H1 (cell line): ENCODE data around the gene BNIP2. TPM values are rescaled to one million over a fixed set of nuclear protein-coding genes. Genes with fewer than 3 reads are reported as not detected.

ENCODE experiments used
- CTCF ChIA-PET: fragments of 300-600 bp; sonication (Branson Sonifier 250); formaldehyde crosslinking; loops from one replicate; lab custom pipeline; 2021; ENCODE audit not compliant: partially characterized antibody; lab: Charles Lee
- POLR2A ChIA-PET: fragments of 300-600 bp; sonication (Branson Sonifier 250); formaldehyde crosslinking; loops from one replicate; lab custom pipeline; 2021; ENCODE audit warnings: inconsistent platforms; ENCODE audit not compliant: partially characterized antibody; lab: Charles Lee
- DNase-seq, 2 experiments: peaks; one replicate each; pipeline versions ENCODE4 v3.0.0 to v3.0.0-alpha.2; 2010 to 2022; ENCODE audit warnings: low spot score in 2 of 2, low read depth in 1 of 2, mixed read lengths in 1 of 2
- FAIRE-seq: peaks from 2 replicates; lab custom pipeline; 2011; peaks lifted over from hg19 to GRCh38; lab: Jason Lieb, UNC
- H2AFZ ChIP-seq: 2 replicates; pipeline ENCODE4 v1.8.1; 2012; ENCODE audit warnings: low read length, inconsistent platforms
- H2AK5ac ChIP-seq: 2 replicates; pipeline ENCODE4 v1.6.1; 2013; ENCODE audit warnings: low read depth, low read length
- H2BK120ac ChIP-seq: replicated peaks from 2 replicates; pipeline ENCODE3; 2013; ENCODE audit warnings: low read depth, low read length, inconsistent platforms
- H2BK12ac ChIP-seq: 2 replicates; pipeline ENCODE4 v1.6.1; 2013; ENCODE audit warnings: low read depth, low read length
- H2BK15ac ChIP-seq: 2 replicates; pipeline ENCODE4 v1.6.1; 2013; ENCODE audit warnings: low read length
- H2BK20ac ChIP-seq: 2 replicates; pipeline ENCODE4 v1.6.1; 2013; ENCODE audit warnings: low read length
- H2BK5ac ChIP-seq: 2 replicates; pipeline ENCODE4 v1.6.1; 2013; ENCODE audit warnings: low read depth, low read length
- H3K14ac ChIP-seq: 2 replicates; pipeline ENCODE4 v1.6.1; 2013; ENCODE audit warnings: inconsistent platforms; ENCODE audit not compliant: insufficient read length
- H3K18ac ChIP-seq: 2 replicates; pipeline ENCODE4 v1.6.1; 2013; ENCODE audit warnings: low read length; ENCODE audit errors: extremely low read depth
- H3K23ac ChIP-seq: 2 replicates; pipeline ENCODE4 v1.6.1; 2013; ENCODE audit warnings: inconsistent platforms; ENCODE audit not compliant: insufficient read length
- H3K23me2 ChIP-seq: 2 replicates; pipeline ENCODE4 v1.6.1; 2013; ENCODE audit warnings: low read depth, low read length
- H3K27ac ChIP-seq: 2 replicates; pipeline ENCODE4 v1.6.1; 2011; ENCODE audit warnings: low read depth, low read length, inconsistent platforms
- H3K27me3 ChIP-seq, 4 experiments: replicated peaks in 1 of 4; 1 replicate in 1 of 4; 2 replicates in 3 of 4; pipeline versions ENCODE4 v1.6.1 to v1.8.1; 2011 to 2013; ENCODE audit warnings: low read length in 3 of 4, mild to moderate bottlenecking in 3 of 4, inconsistent platforms in 2 of 4, mixed read lengths in 2 of 4, moderate library complexity in 1 of 4; ENCODE audit not compliant: control insufficient read depth in 3 of 4, insufficient read depth in 3 of 4; ENCODE audit errors: extremely low read depth in 1 of 4
- H3K36me3 ChIP-seq, 4 experiments: 2 replicates each; pipeline versions ENCODE4 v1.6.1 to v1.8.1; 2011 to 2013; ENCODE audit warnings: mild to moderate bottlenecking in 4 of 4, low read length in 3 of 4, moderate library complexity in 2 of 4, control low read depth in 1 of 4, inconsistent platforms in 1 of 4; ENCODE audit not compliant: insufficient read depth in 4 of 4, control insufficient read depth in 2 of 4
- H3K4ac ChIP-seq: replicated peaks from 2 replicates; pipeline ENCODE3; 2013; ENCODE audit warnings: low read length, low read depth, mixed read lengths, inconsistent platforms; ENCODE audit not compliant: insufficient read length
- H3K4me1 ChIP-seq, 4 experiments: replicated peaks in 1 of 4; 1 replicate in 1 of 4; 2 replicates in 3 of 4; pipeline versions ENCODE4 v1.6.1 to v1.8.1; 2011 to 2013; ENCODE audit warnings: low read length in 3 of 4, inconsistent platforms in 2 of 4, mixed read lengths in 1 of 4; ENCODE audit not compliant: insufficient read depth in 4 of 4, control insufficient read depth in 3 of 4
- H3K4me2 ChIP-seq, 2 experiments: 2 replicates each; pipeline versions ENCODE4 v1.6.1 to v1.8.1; 2011 to 2013; ENCODE audit warnings: low read depth in 2 of 2, low read length in 2 of 2, control low read depth in 1 of 2, inconsistent platforms in 1 of 2, mild to moderate bottlenecking in 1 of 2; ENCODE audit not compliant: insufficient read depth in 1 of 2
- H3K4me3 ChIP-seq, 4 experiments: fragments of 200-600, 300-600 bp in 1 of 4; sonication (generic), shearing (Covaris generic), sonication (Bioruptor Twin) in 1 of 4; 2 replicates each; pipeline versions ENCODE4 v1.5.1 to v1.8.1; 2011 to 2016; ENCODE audit warnings: low read length in 4 of 4, low read depth in 3 of 4, control low read depth in 2 of 4, inconsistent platforms in 2 of 4, mild to moderate bottlenecking in 2 of 4, mixed read lengths in 1 of 4, moderate library complexity in 1 of 4; ENCODE audit not compliant: insufficient read depth in 2 of 4; ENCODE audit errors: extremely low read depth in 1 of 4
- H3K56ac ChIP-seq: replicated peaks from 2 replicates; pipeline ENCODE3; 2013; ENCODE audit warnings: low read depth, mild to moderate bottlenecking, mixed read lengths, low read length, inconsistent platforms; ENCODE audit not compliant: insufficient read length
- H3K79me1 ChIP-seq: 2 replicates; pipeline ENCODE4 v1.6.1; 2013; ENCODE audit warnings: low read depth, low read length, control low read depth
- H3K79me2 ChIP-seq, 2 experiments: 2 replicates each; pipeline versions ENCODE4 v1.6.1 to v1.8.1; 2012 to 2013; ENCODE audit warnings: low read length in 2 of 2, mild to moderate bottlenecking in 2 of 2, inconsistent platforms in 1 of 2; ENCODE audit not compliant: insufficient read depth in 2 of 2, control insufficient read depth in 1 of 2
- H3K9ac ChIP-seq, 4 experiments: replicated peaks in 1 of 4; 1 replicate in 1 of 4; 2 replicates in 3 of 4; pipeline versions ENCODE4 v1.6.1 to v1.8.1; 2011 to 2013; ENCODE audit warnings: low read depth in 3 of 4, low read length in 3 of 4, control low read depth in 2 of 4, mild to moderate bottlenecking in 2 of 4, moderate library complexity in 2 of 4, inconsistent platforms in 1 of 4; ENCODE audit errors: extremely low read depth in 1 of 4
- H3K9me3 ChIP-seq, 2 experiments: 2 replicates each; pipeline versions ENCODE4 v1.6.1 to v1.8.1; 2012 to 2013; ENCODE audit warnings: mild to moderate bottlenecking in 2 of 2, moderate library complexity in 2 of 2, control low read depth in 1 of 2, inconsistent platforms in 1 of 2, low read depth in 1 of 2, low read length in 1 of 2, mixed read lengths in 1 of 2; ENCODE audit not compliant: insufficient read depth in 2 of 2
- H4K20me1 ChIP-seq, 2 experiments: replicated peaks in 1 of 2; 2 replicates each; pipeline versions ENCODE3 to v1.8.1; 2011 to 2013; ENCODE audit warnings: inconsistent platforms in 2 of 2, low read length in 2 of 2, mild to moderate bottlenecking in 1 of 2; ENCODE audit not compliant: insufficient read depth in 2 of 2, control insufficient read depth in 1 of 2
- H4K5ac ChIP-seq: 2 replicates; pipeline ENCODE4 v1.6.1; 2013; ENCODE audit warnings: low read length, low read depth, mixed read lengths, inconsistent platforms; ENCODE audit not compliant: insufficient read length
- H4K8ac ChIP-seq: 2 replicates; pipeline ENCODE4 v1.8.0; 2013; ENCODE audit warnings: mild to moderate bottlenecking, moderate library complexity, low read length, inconsistent platforms; ENCODE audit not compliant: insufficient read depth; ENCODE audit errors: extremely low read depth
- H4K91ac ChIP-seq: replicated peaks from 2 replicates; pipeline ENCODE3; 2013; ENCODE audit warnings: low read length, mixed read lengths, inconsistent platforms; ENCODE audit not compliant: insufficient read length
- CHD1 ChIP-seq: IDR thresholded peaks from 2 replicates; pipeline ENCODE4 v1.6.1; 2012; ENCODE audit warnings: low read depth, low read length, improper control_type of control experiment
- CHD2 ChIP-seq: IDR thresholded peaks from 2 replicates; pipeline ENCODE4 v1.6.1; 2012; ENCODE audit warnings: low read length, improper control_type of control experiment
- GABPA ChIP-seq: IDR thresholded peaks from 2 replicates; pipeline ENCODE4 v1.6.1; 2011; ENCODE audit warnings: mild to moderate bottlenecking, low read length, moderate library complexity, borderline replicate concordance; ENCODE audit not compliant: insufficient read depth
- RFX5 ChIP-seq: IDR thresholded peaks from 2 replicates; pipeline ENCODE4 v1.6.1; 2011; ENCODE audit warnings: low read depth, low read length, improper control_type of control experiment, borderline replicate concordance
- SIX5 ChIP-seq: IDR thresholded peaks from 2 replicates; pipeline ENCODE4 v1.6.1; 2011; ENCODE audit warnings: mild to moderate bottlenecking, low read depth, low read length
- SP1 ChIP-seq: IDR thresholded peaks from 2 replicates; pipeline ENCODE4 v1.6.1; 2011; ENCODE audit warnings: low read depth, low read length
- TEAD4 ChIP-seq: IDR thresholded peaks from 2 replicates; pipeline ENCODE4 v1.6.1; 2012; ENCODE audit warnings: low read depth, low read length, inconsistent platforms, mixed read lengths
- WGBS, 2 experiments: shearing (Covaris generic) in 1 of 2; methylation state at CpG; one replicate each; pipeline versions ENCODE4 v1.1.6 to v1.1.7; 2013 to 2015; ENCODE audit warnings: low lambda C conversion rate in 2 of 2, mixed read lengths in 2 of 2, inconsistent platforms in 1 of 2, low coverage in 1 of 2, missing lambda C conversion rate in 1 of 2; ENCODE audit not compliant: insufficient replicate concordance in 2 of 2, insufficient coverage in 1 of 2, insufficient read length in 1 of 2; ENCODE audit errors: extremely low coverage in 1 of 2, missing lambda C conversion rate in 1 of 2; 5-methylcytosine and 5-hydroxymethylcytosine counted together
- polyA plus RNA-seq, 7 experiments: library from polyadenylated mRNA; depleted of rRNA in 3 of 7; stranded (reverse) in 5 of 7; unstranded in 2 of 7; fragments of >200 nt in 5 of 7; fragments of 200-250 nt in 2 of 7; gene quantifications; 1 replicate in 5 of 7; 2 replicates in 1 of 7; 4 replicates in 1 of 7; pipeline versions ENCODE4 v1.2.1 to v1.2.3, GENCODE V29; 2011 to 2013; ENCODE audit warnings: missing spikeins in 2 of 7, mixed read lengths in 2 of 7
- total RNA-seq: library from RNA; stranded (reverse); fragmentation: NEBNext Ultra II Directional; extraction: Animal tissue kit (Norgen Biotek cat#: 25700); gene quantifications from 2 replicates; pipeline ENCODE4 v1.2.1, GENCODE V29; 2021
- TF ChIP-seq, protein P1 (sequence below): IDR thresholded peaks from 2 replicates; pipeline ENCODE4 v1.6.1; 2011; ENCODE audit warnings: low read length, improper control_type of control experiment

BNIP2 gene
- total and polyA plus RNA-seq, 2 of the 8 experiments (the other 6 are each of a cell fraction or from before 2014, with no cell fraction given), result 11.8 to 40.6 TPM

DNA sequence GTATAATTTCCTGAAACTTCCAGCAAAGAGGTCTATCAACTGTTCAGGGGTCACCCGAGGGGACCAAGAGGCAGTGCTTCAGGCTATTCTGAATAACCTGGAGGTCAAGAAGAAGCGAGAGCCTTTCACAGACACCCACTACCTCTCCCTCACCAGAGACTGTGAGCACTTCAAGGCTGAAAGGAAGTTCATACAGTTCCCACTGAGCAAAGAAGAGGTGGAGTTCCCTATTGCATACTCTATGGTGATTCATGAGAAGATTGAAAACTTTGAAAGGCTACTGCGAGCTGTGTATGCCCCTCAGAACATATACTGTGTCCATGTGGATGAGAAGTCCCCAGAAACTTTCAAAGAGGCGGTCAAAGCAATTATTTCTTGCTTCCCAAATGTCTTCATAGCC, 70.7 kb downstream of the BNIP2 start:
- 85% methylated on average over 3 of the region's 4 CpGs; no CpG with 5 or more reads in 1 of the 2 experiments for WGBS, 2 experiments
- Histone ChIP-seq H3K79me2 (no peaks in the 10 kb centered on the region), H2BK5ac (no peak overlapping the region), H3K4me2 (no peak overlapping the region), H3K36me3 (no peaks in the 10 kb centered on the region), H3K23me2 (no peaks in the 10 kb centered on the region), H2BK120ac (no peak overlapping the region), H3K9ac (no peak overlapping the region), H2AK5ac (no peak overlapping the region), H3K27ac (no peak overlapping the region), H4K5ac (no peak overlapping the region), H2BK15ac (no peak overlapping the region), H3K14ac (no peak overlapping the region), H4K91ac (no peak overlapping the region), H3K79me1 (no peaks in the 10 kb centered on the region), H2AFZ (no peak overlapping the region), H2BK12ac (no peak overlapping the region), H3K23ac (no peak overlapping the region), H3K27me3 (no peaks in the 10 kb centered on the region), H3K4me1 (no peaks in the 10 kb centered on the region), H3K18ac (no peak overlapping the region), H2BK20ac (no peak overlapping the region), H3K56ac (no peak overlapping the region), H3K9me3 (no peaks in the 10 kb centered on the region), H4K8ac (no peak overlapping the region), H3K4me3 (no peak overlapping the region), H4K20me1 (no peaks in the 10 kb centered on the region), H3K4ac (no peak overlapping the region)
- TF ChIP-seq GABPA (no peak), SP1 (no peak), CHD1 (no peak), RFX5 (no peak), TEAD4 (no peak), CHD2 (no peak), SIX5 (no peak)
- TF ChIP-seq, protein P1, sequence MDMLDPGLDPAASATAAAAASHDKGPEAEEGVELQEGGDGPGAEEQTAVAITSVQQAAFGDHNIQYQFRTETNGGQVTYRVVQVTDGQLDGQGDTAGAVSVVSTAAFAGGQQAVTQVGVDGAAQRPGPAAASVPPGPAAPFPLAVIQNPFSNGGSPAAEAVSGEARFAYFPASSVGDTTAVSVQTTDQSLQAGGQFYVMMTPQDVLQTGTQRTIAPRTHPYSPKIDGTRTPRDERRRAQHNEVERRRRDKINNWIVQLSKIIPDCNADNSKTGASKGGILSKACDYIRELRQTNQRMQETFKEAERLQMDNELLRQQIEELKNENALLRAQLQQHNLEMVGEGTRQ, result no peak
- DNase-seq (no peak), FAIRE-seq (no peak)
- ChIA-PET POLR2A (no interaction called here), CTCF (interaction anchor here (0.5 kb wide), 1 partner anchor 128 kb away, joined by 3 read pairs; no protein-coding TSS in a partner anchor)
